Stimulated activated naive B cell treated with anti-CD40 and anti-IgM and Interleukin-4, amounts not matched to agents 10 μg/mL and 1 μg/mL and 100 μg/mL, for 72 hours (primary cell): ENCODE results near the gene EHMT1.
A peak's percentile ranks its signal among the peaks of the same experiment; 100 is the strongest.

Source experiments
- ATAC-seq, 2 donors: fragments of 150-1000 bp; cut with Tn5 transposase; replicated peaks; 2 replicates each; pipeline ENCODE4 v1.10.0; 2021; ENCODE audit warnings: moderate library complexity in 1 of 2
- DNase-seq: peaks from one replicate; pipeline ENCODE4 v3.0.0; 2021
- H3K27ac Mint-ChIP-seq: one replicate; pipeline ENCODE4 v1.8.0; 2022; ENCODE audit warnings: mild to moderate bottlenecking, mixed read lengths
- H3K27me3 Mint-ChIP-seq, 2 donors: one replicate each; pipeline ENCODE4 v1.8.0; 2022; ENCODE audit warnings: mixed read lengths in 2 of 2
- H3K36me3 Mint-ChIP-seq, 2 donors: one replicate each; pipeline ENCODE4 v1.8.0; 2022; ENCODE audit warnings: mixed read lengths in 2 of 2, mild to moderate bottlenecking in 1 of 2
- H3K4me1 Mint-ChIP-seq, 2 donors: one replicate each; pipeline ENCODE4 v1.8.0; 2022; ENCODE audit warnings: mixed read lengths in 2 of 2, mild to moderate bottlenecking in 1 of 2
- H3K4me3 Mint-ChIP-seq, 2 donors: one replicate each; pipeline ENCODE4 v1.8.0; 2022; ENCODE audit warnings: mild to moderate bottlenecking in 2 of 2, mixed read lengths in 2 of 2, moderate library complexity in 1 of 2
- H3K9me3 Mint-ChIP-seq, 2 donors: one replicate each; pipeline ENCODE4 v1.8.0; 2022; ENCODE audit warnings: mixed read lengths in 2 of 2, mild to moderate bottlenecking in 1 of 2

Gene EHMT1

DNA sequence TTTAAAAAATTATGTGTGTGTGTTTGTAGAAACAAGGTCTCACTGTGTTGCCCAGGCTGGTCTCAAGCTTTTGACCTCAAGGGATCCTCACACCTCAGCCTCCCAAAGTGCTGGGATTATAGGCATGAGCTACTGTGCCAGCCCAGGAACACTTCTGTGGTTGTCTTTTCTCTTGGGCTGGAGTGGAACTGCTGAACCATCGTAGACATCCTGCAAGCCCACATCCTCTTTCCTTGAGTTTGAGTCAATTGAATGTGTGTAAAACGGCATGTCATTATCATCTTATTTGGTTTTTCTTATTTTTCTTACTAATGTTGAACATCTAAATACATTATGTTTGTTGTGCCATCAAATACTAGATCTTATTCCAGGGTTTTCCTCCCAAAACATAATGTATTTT is 40.0 kb downstream of the EHMT1 start:
- Mint-ChIP-seq H3K4me3 (no peak overlapping the region), H3K9me3 (no peaks in the 10 kb centered on the region), H3K4me1 (peaks cover 33 to 47% of the 10 kb centered on the region in 2 donors), H3K27ac (no peak overlapping the region), H3K27me3 (no peaks in the 10 kb centered on the region), H3K36me3 (peaks cover 30 to 39% of the 10 kb centered on the region in 2 donors)
- DNase-seq (no peak), ATAC-seq (no peak)

DNA sequence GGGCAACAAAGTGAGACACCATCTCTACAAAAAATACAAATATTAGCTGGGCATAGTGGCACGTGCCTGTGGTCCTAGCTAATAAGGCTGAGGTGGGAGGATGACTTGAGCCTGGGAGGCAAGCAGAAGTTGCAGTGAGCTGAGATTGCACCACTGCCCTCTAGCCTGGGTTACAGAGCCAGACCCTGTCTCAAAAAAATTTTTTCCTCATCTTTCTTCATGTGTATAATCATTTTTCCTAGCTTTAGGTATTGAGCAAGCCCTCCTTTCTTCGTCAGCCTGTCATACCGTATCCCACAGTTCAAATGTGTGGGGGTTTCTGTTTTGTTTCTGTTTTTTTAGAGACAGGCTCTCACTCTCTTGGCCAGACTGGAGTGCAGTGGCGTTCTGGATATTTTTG is 41.3 kb downstream of the EHMT1 start:
- ATAC-seq = no peak
- Mint-ChIP-seq H3K27me3 (no peaks in the 10 kb centered on the region), H3K4me3 (no peak overlapping the region), H3K27ac (peak overlapping the region; percentile 47), H3K9me3 (no peaks in the 10 kb centered on the region), H3K36me3 (peaks cover 27 to 39% of the 10 kb centered on the region in 2 donors), H3K4me1 (peaks cover 31 to 59% of the 10 kb centered on the region in 2 donors)
- no peak for DNase-seq

DNA sequence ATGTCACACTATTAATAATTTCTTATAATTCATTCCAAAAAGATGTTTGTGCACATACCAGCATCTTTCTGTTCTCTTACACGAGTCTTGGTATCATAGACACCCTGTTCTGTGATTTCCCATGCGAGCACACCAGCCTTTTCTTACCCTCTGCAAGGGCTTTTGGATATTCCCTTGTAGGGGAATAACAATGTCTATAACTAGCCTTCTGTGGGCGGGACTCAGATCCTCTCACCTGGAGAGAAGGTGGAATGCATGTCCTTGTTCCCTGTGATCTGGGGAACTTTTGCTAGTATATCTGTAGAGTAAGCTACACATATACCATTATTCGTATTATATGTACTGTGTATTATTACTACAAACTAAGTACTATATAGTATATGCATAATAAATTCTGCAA is 44.8 kb downstream of the EHMT1 start:
- no peak for DNase-seq
- no peak overlapping the region for H3K27ac Mint-ChIP-seq
- ATAC-seq = no peak
- H3K9me3 Mint-ChIP-seq = no peaks in the 10 kb centered on the region
- peaks cover 40 to 68% of the 10 kb centered on the region in 2 donors for H3K4me1 Mint-ChIP-seq
- H3K4me3 Mint-ChIP-seq = no peak overlapping the region
- peaks cover 23 to 33% of the 10 kb centered on the region in 2 donors for H3K36me3 Mint-ChIP-seq
- no peaks in the 10 kb centered on the region for H3K27me3 Mint-ChIP-seq

DNA sequence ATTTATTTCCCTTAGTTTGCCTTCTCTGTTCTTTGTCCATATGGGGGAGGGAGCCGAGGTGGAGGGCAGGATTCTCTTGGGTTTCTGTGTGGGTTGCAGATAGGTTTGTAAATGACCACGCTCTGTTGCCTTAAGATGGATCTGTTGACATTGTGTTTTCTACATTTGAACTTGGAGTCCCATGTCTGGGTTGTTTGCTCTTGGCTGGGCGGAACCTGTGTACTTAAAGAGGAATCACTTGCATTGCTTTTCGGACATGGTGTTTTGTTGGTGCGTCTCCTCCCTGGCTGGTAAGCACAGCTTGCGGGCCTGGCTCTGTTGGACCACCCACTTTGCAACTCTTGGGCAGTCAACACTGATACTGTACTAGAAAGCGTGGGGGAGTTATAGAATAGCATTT is 45.9 kb downstream of the EHMT1 start:
- H3K27ac Mint-ChIP-seq = no peak overlapping the region
- DNase-seq (no peak), ATAC-seq (no peak)
- no peaks in the 10 kb centered on the region for H3K9me3 Mint-ChIP-seq
- no peak overlapping the region for H3K4me3 Mint-ChIP-seq
- H3K4me1 Mint-ChIP-seq = peaks cover 42 to 70% of the 10 kb centered on the region in 2 donors
- no peaks in the 10 kb centered on the region for H3K27me3 Mint-ChIP-seq
- H3K36me3 Mint-ChIP-seq = peaks cover 29 to 38% of the 10 kb centered on the region in 2 donors

DNA sequence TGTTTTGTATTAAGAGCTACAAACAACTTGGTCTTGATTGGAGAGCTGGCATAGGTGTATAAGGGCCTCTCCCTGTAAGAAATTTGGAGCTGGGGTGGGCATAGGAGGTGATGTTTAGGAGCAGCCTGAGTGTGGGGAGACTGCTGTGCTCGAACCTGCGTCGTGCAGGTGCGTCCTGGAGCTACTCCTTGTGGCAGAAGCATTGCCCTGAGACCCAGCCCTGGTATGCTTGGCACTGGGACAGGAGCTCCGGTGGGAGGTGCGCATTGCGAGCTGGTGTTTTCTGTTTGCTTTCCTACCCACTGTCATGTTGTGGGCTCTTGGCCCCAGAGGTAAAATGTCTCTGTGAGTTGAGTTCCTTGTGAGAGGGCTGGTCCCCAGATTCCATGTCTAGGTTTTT is 46.4 kb downstream of the EHMT1 start:
- Mint-ChIP-seq H3K36me3 (peaks cover 31 to 35% of the 10 kb centered on the region in 2 donors), H3K27me3 (no peaks in the 10 kb centered on the region), H3K4me1 (peaks cover 44 to 69% of the 10 kb centered on the region in 2 donors), H3K27ac (no peak overlapping the region), H3K4me3 (no peak overlapping the region), H3K9me3 (no peaks in the 10 kb centered on the region)
- DNase-seq (no peak), ATAC-seq (no peak)

DNA sequence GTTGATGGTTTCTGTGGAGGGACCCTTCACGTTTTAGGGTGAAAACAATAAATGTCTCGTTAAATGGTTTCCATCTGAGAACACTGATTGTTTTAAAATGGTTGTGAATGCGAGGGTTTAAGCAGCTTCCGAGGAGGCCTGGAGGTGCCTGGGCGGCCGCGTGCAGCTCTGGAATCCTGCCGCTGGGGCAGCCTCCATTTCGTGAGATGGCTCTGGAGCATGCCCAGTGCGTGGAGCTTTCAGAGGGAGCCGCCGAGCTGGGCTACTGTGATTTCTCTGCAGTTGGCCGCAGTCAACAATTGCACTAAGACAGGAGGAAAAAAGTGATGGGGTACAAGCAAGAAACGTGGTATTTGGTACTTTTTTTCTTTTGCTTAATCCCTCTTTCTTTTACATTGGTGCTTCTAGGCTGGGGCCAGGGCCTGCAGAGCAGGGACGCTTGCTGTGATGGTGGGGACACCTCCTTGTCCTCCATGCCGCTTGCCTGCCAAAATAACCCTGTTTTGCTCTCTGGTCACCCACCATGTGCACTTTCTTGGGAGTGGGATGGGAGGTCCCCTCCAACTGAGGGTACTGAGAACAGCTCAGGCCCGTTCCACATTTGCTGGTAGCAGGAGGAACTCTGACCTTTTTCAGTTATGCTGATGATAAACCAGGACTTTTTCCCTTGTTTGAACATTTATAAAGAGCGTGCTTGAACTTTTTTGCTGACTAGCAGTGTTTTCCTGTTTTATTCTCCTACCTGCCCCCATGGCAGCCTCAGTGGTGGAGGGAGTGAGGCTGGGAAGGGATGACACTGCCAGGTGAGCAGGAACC is 47.1 kb downstream of the EHMT1 start:
- H3K4me3 Mint-ChIP-seq = no peak overlapping the region
- peaks cover 49 to 73% of the 10 kb centered on the region in 2 donors for H3K4me1 Mint-ChIP-seq
- H3K27me3 Mint-ChIP-seq = no peaks in the 10 kb centered on the region
- no peak overlapping the region for H3K27ac Mint-ChIP-seq
- peaks cover 34 to 40% of the 10 kb centered on the region in 2 donors for H3K36me3 Mint-ChIP-seq
- DNase-seq (no peak), ATAC-seq (no peak)
- H3K9me3 Mint-ChIP-seq = no peaks in the 10 kb centered on the region

DNA sequence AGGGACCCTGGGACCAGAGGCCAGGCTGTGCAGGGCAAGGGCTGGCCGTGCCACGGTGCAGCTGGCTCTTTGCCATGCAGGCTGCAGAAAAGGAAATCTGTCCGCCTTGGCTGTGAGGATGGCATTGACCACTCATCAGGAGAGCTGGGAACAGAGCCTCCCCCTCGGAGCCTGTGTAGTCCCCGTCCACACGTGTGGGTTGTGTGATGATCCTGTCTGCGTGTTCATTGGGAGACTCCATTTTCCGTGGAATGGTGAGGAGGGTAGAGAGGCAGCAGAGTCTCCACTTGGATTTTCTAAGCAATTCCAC is 47.7 kb downstream of the EHMT1 start:
- no peak overlapping the region for H3K4me3 Mint-ChIP-seq
- peaks cover 49 to 74% of the 10 kb centered on the region in 2 donors for H3K4me1 Mint-ChIP-seq
- DNase-seq (no peak), ATAC-seq (no peak)
- no peaks in the 10 kb centered on the region for H3K27me3 Mint-ChIP-seq
- no peaks in the 10 kb centered on the region for H3K9me3 Mint-ChIP-seq
- no peak overlapping the region for H3K27ac Mint-ChIP-seq
- H3K36me3 Mint-ChIP-seq = peaks cover 34 to 40% of the 10 kb centered on the region in 2 donors

DNA sequence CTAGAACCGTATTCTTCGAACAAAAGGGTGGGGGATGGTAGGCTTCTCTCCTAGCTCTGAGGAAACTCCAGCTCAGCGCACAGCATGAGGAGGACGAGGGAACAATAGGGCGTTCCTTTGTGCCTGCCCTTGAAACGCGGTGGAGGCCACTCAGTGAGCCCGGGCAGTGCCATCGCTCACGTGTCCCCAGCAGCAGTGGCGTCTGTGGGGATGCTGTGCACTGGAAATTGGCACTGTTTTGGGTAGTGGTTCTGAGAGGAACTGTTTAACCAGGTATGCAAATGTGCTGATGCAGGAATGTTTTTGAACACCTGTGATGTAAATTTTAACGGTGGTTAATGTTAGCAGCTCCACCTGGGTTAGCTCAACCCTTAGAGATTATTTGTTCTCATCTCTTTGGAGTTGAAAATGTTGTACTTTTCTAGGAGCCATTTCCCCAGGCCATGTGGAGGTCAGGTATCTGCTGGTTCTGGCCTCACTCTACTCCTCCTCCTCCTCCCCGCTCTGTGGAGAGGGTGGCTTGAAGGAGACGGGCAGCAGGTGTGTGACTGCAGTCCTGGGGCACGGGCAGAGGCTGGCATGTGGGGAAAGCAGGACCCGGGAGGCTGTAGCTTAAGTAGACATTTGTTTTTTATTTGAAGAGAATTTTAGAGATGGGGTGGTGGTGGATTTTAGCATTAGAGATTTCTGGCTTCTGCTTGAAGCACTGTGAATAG is 48.3 kb downstream of the EHMT1 start:
- Mint-ChIP-seq H3K4me3 (no peak overlapping the region), H3K27ac (peak overlapping the region; percentile 10), H3K36me3 (peaks cover 34 to 40% of the 10 kb centered on the region in 2 donors), H3K9me3 (no peaks in the 10 kb centered on the region), H3K4me1 (peaks cover 49 to 81% of the 10 kb centered on the region in 2 donors), H3K27me3 (no peaks in the 10 kb centered on the region)
- DNase-seq (no peak), ATAC-seq (peak; percentile 21 to 48)

DNA sequence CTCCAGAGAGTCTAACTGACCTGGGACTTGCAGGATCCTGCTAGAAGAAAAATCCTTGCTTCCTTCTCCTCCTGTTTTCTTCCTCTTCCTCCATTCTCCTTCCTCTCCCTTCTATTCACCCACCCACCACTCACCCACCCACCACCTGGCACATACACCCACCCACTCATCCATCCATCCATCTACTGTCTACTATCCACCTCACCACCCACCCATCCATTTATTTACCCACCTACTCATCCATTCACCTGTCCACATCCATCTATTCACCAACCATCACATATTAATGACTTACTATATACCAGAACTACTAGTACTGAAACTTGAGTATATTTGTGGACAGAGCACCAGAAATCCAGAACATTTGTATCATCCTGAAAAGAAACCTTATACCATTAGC is 49.4 kb downstream of the EHMT1 start:
- Mint-ChIP-seq H3K27me3 (no peaks in the 10 kb centered on the region), H3K9me3 (no peaks in the 10 kb centered on the region), H3K4me1 (peaks cover 50 to 85% of the 10 kb centered on the region in 2 donors), H3K36me3 (peaks cover 33 to 36% of the 10 kb centered on the region in 2 donors), H3K27ac (no peak overlapping the region), H3K4me3 (no peak overlapping the region)
- DNase-seq = no peak
- ATAC-seq = no peak

DNA sequence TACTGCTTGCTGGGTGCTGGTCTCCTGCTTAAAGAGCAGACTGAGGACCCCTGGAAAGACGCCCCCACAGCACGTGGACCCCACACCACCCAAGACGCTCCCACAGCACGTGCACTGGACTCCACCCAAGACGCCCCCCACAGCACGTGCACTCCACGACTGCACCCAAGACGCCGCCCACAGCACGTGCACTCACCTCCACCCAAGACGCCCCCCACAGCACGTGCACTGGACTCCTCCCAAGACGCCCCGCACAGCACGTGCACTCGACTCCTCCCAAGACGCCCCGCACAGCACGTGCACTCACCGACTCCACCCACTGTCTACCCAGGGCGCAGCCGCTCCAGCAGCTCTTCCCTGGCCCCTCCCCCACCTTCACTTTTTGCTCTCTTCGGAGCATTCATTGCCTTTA is 50.5 kb downstream of the EHMT1 start:
- Mint-ChIP-seq H3K27me3 (no peaks in the 10 kb centered on the region), H3K27ac (peak overlapping the region; percentile 34), H3K4me3 (no peak overlapping the region), H3K36me3 (peaks cover 32 to 33% of the 10 kb centered on the region in 2 donors), H3K4me1 (peaks cover 58 to 88% of the 10 kb centered on the region in 2 donors), H3K9me3 (no peaks in the 10 kb centered on the region)
- ATAC-seq (no peak), DNase-seq (no peak)

DNA sequence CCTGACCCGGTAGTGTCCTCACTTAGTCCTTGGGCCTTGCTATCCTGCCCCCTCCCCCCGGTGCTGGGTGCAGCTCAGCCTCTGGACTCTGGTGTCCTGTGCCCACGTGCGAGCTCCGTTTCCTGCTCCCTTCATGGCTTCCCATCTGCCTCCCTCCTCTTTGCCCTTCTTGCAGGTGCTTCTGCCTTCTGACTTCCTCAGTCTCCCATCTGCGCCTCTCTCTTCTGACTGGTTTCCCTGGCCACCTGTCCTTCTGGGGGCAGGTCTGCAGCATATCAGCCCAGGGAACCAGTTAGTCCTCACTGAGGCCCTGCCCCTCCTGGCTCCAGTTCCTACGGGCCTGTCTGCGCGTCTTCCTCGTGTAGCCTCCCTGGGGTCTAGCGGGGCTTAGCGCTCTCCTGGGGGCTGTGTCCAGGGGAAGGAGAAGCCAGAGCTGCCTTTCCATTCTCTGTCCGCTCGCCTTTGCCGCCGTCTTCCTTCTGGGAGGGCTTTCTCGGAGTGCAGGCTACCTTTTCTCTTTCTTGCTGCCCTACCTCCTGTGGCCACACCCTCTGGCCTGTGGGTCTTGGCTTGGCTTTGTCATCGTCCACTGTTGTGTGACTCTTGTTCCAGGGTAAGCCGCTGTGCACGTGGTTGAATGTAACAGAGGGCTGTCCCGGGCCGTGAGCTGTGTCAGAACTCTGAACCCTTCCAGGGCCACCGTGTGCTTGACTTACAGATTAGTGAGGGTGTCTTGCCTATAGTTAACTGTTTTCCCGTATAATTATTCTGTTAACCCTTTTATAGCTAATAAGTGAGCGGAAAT is 51.8 kb downstream of the EHMT1 start:
- Mint-ChIP-seq H3K36me3 (peaks cover 34 to 36% of the 10 kb centered on the region in 2 donors), H3K27me3 (no peaks in the 10 kb centered on the region), H3K4me1 (peaks cover 60 to 89% of the 10 kb centered on the region in 2 donors), H3K9me3 (no peaks in the 10 kb centered on the region), H3K4me3 (no peak overlapping the region), H3K27ac (peak overlapping the region; percentile 73)
- DNase-seq (no peak), ATAC-seq (no peak)

DNA sequence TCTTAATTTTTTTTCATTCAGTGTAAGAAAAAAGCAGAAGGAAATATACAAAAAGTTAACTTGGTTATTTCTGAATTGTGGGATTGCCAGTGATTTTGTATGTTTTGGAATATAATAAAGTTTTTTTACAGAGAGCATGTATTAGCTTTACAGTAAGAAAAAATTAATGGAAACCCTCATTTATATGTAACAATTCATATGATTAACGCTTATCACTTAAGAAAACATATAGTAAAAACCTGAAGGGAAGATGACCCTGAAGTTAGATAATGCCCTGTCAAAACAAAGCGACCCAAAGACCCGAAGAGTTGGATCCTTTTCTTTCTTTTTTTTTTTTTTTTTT is 52.4 kb downstream of the EHMT1 start:
- ATAC-seq (no peak), DNase-seq (no peak)
- H3K27me3 Mint-ChIP-seq = no peaks in the 10 kb centered on the region
- peaks cover 58 to 85% of the 10 kb centered on the region in 2 donors for H3K4me1 Mint-ChIP-seq
- H3K4me3 Mint-ChIP-seq = no peak overlapping the region
- no peak overlapping the region for H3K27ac Mint-ChIP-seq
- peaks cover 34 to 36% of the 10 kb centered on the region in 2 donors for H3K36me3 Mint-ChIP-seq
- H3K9me3 Mint-ChIP-seq = no peaks in the 10 kb centered on the region

DNA sequence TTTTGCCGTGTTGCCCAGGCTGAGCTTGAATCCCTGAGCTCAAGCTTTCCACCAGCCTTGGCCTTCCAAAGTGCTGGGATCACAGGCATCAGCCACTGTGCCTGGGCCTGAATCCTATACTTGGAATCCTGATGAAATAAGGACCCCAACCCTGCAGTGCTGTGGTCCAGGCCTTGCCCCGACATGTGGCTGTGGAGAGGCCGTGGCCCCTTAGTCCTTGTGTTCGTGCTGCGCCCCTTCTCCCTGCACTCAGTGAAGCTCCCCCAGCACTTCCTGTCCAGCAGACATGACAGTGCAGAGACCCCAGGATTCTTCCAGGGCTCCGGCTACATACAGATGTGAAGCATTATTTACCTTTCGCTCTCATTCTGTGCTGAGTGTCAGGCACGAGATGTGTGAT is 52.9 kb downstream of the EHMT1 start:
- Mint-ChIP-seq H3K27ac (no peak overlapping the region), H3K9me3 (no peaks in the 10 kb centered on the region), H3K4me1 (peaks cover 52 to 85% of the 10 kb centered on the region in 2 donors), H3K4me3 (no peak overlapping the region), H3K27me3 (no peaks in the 10 kb centered on the region), H3K36me3 (peaks cover 37 to 40% of the 10 kb centered on the region in 2 donors)
- no peak for DNase-seq
- ATAC-seq = no peak
